GM12878 (cell line): ENCODE data around the gene CPNE4. TPM values are rescaled to one million over a fixed set of nuclear protein-coding genes. Genes with fewer than 3 reads are reported as not detected.

Experiments
- ATAC-seq: fragments of 200-7000 bp; cut with Tn5 transposase; 3 replicates; pipeline ENCODE4 v1.9.1; 2020; ENCODE audit warnings: mild to moderate bottlenecking, moderate library complexity
- BruUV-seq: library from RNA; stranded (reverse); fragments of 400-500 nt; replicated peaks from 2 replicates; lab custom pipeline; 2021; lab: Mats Ljungman, UMichigan
- CTCF ChIA-PET: fragments of 300-600 bp; sonication (Branson Sonifier 250); formaldehyde crosslinking; extraction: SDS; loops from one replicate; lab custom pipeline; 2021; ENCODE audit warnings: inconsistent platforms; lab: Yijun Ruan, JAX
- POLR2A ChIA-PET: fragments of 350-600 bp; formaldehyde crosslinking; extraction: SDS; loops from one replicate; lab custom pipeline; 2021; ENCODE audit warnings: inconsistent platforms; lab: Charles Lee
- RAD21 ChIA-PET: fragments of 300-600 bp; sonication (Branson Sonifier 250); formaldehyde crosslinking; loops from one replicate; lab custom pipeline; 2023; ENCODE audit warnings: antibody characterized with exemption; ENCODE audit not compliant: unreplicated experiment; lab: Charles Lee
- SMC1A ChIA-PET: fragments of 300-600 bp; sonication (Branson Sonifier 250); formaldehyde crosslinking; loops from one replicate; lab custom pipeline; 2023; ENCODE audit not compliant: unreplicated experiment, uncharacterized antibody; lab: Charles Lee
- DNase-seq: peaks from one replicate; pipeline ENCODE4 v3.0.0-alpha.2; 2011; ENCODE audit warnings: low read depth, low spot score
- FAIRE-seq: peaks from 3 replicates; lab custom pipeline; 2011; peaks lifted over from hg19 to GRCh38; lab: Jason Lieb, UNC
- H2AFZ ChIP-seq: 2 replicates; pipeline ENCODE4 v1.6.0; 2011; ENCODE audit warnings: low read depth, low read length, control low read depth; ENCODE audit not compliant: control insufficient read depth
- H3K27ac ChIP-seq: 2 replicates; pipeline ENCODE4 v1.5.1; 2011; ENCODE audit warnings: control low read depth; ENCODE audit not compliant: control insufficient read depth, insufficient read depth
- H3K27me3 ChIP-seq, 2 experiments: replicated peaks in 1 of 2; 2 replicates each; pipeline versions ENCODE4 v1.6.0 to v1.6.1; 2011; ENCODE audit warnings: low read length in 1 of 2; ENCODE audit not compliant: control insufficient read depth in 2 of 2, insufficient read depth in 2 of 2
- H3K36me3 ChIP-seq, 2 experiments: 2 replicates each; pipeline ENCODE4 v1.5.1; 2011; ENCODE audit warnings: low read length in 1 of 2; ENCODE audit not compliant: control insufficient read depth in 2 of 2, insufficient read depth in 2 of 2
- H3K4me1 ChIP-seq: 2 replicates; pipeline ENCODE4 v1.6.1; 2011; ENCODE audit warnings: mild to moderate bottlenecking, low read length, moderate library complexity, mixed read lengths; ENCODE audit not compliant: control insufficient read depth, insufficient read depth
- H3K4me2 ChIP-seq: 2 replicates; pipeline ENCODE4 v1.6.0; 2011; ENCODE audit warnings: control low read depth; ENCODE audit not compliant: control insufficient read depth, insufficient read depth
- H3K4me3 ChIP-seq: fragments of 200-600 bp; sonication (generic); 2 replicates; pipeline ENCODE4 v1.5.1; 2016
- H3K79me2 ChIP-seq: 2 replicates; pipeline ENCODE4 v1.6.0; 2011; ENCODE audit warnings: low read length; ENCODE audit not compliant: control insufficient read depth, insufficient read depth
- H3K9ac ChIP-seq: 2 replicates; pipeline ENCODE4 v1.8.0; 2011; ENCODE audit warnings: low read length, control low read depth, mixed read lengths; ENCODE audit not compliant: control insufficient read depth, insufficient read depth
- H3K9me3 ChIP-seq: replicated peaks from 3 replicates; pipeline ENCODE4 v1.5.1; 2011; ENCODE audit warnings: mild to moderate bottlenecking, low read length; ENCODE audit not compliant: control insufficient read depth, insufficient read depth
- H4K20me1 ChIP-seq: 2 replicates; pipeline ENCODE4 v1.6.0; 2011; ENCODE audit not compliant: control insufficient read depth, insufficient read depth
- CBFB ChIP-seq: IDR thresholded peaks from 2 replicates; pipeline ENCODE4 v1.6.1; 2016; ENCODE audit warnings: antibody characterized with exemption, low read depth
- CREM ChIP-seq: IDR thresholded peaks from 2 replicates; pipeline ENCODE4 v1.6.1; 2014; ENCODE audit warnings: antibody characterized with exemption, low read depth
- ETV6 ChIP-seq, 2 experiments: fragments of 450-650 bp in 1 of 2; IDR thresholded peaks in 1 of 2; conservative IDR thresholded peaks in 1 of 2; 2 replicates each; pipeline ENCODE4 v1.6.1; 2014; ENCODE audit warnings: antibody characterized with exemption in 1 of 2, borderline replicate concordance in 1 of 2, low read depth in 1 of 2, mild to moderate bottlenecking in 1 of 2, moderate library complexity in 1 of 2
- FOXM1 ChIP-seq: IDR thresholded peaks from 2 replicates; pipeline ENCODE4 v1.6.1; 2012; ENCODE audit warnings: low read depth, mild to moderate bottlenecking, inconsistent platforms, low read length, moderate library complexity
- HSF1 ChIP-seq: fragments of 150-350 bp; IDR thresholded peaks from 2 replicates; pipeline ENCODE4 v1.6.1; 2014; ENCODE audit warnings: mild to moderate bottlenecking, low read depth, low read length
- KDM1A ChIP-seq: fragments of 200-600 bp; sonication (generic); IDR thresholded peaks from 2 replicates; pipeline ENCODE4 v1.6.1; 2016; ENCODE audit warnings: borderline replicate concordance
- LARP7 ChIP-seq: fragments of 450-650 bp; IDR thresholded peaks from 2 replicates; pipeline ENCODE4 v1.6.1; 2017; ENCODE audit warnings: mild to moderate bottlenecking
- MYB ChIP-seq: fragments of 150-350 bp; IDR thresholded peaks from 2 replicates; pipeline ENCODE4 v1.6.1; 2014; ENCODE audit warnings: mild to moderate bottlenecking, low read depth, low read length, borderline replicate concordance
- NFIC ChIP-seq: IDR thresholded peaks from 2 replicates; pipeline ENCODE4 v1.6.1; 2012; ENCODE audit warnings: low read depth, mild to moderate bottlenecking, inconsistent platforms, low read length, moderate library complexity
- NR2C1 ChIP-seq: fragments of 450-650 bp; IDR thresholded peaks from 2 replicates; pipeline ENCODE4 v1.6.1; 2017; ENCODE audit warnings: antibody characterized with exemption, mild to moderate bottlenecking, moderate library complexity
- NR2F1 ChIP-seq: fragments of 450-650 bp; conservative IDR thresholded peaks from 2 replicates; pipeline ENCODE4 v1.6.1; 2017; ENCODE audit warnings: mild to moderate bottlenecking
- PAX5 ChIP-seq: IDR thresholded peaks from 2 replicates; pipeline ENCODE4 v1.6.1; 2011; ENCODE audit warnings: low read depth, low read length, borderline replicate concordance
- POU2F2 ChIP-seq: IDR thresholded peaks from 3 replicates; pipeline ENCODE4 v1.6.1; 2011; ENCODE audit warnings: low read depth, mild to moderate bottlenecking, low read length, borderline replicate concordance
- RELA ChIP-seq: fragments of 450-650 bp; IDR thresholded peaks from 2 replicates; pipeline ENCODE4 v1.8.0; 2014; ENCODE audit warnings: borderline replicate concordance; ENCODE audit not compliant: partially characterized antibody
- TAF1 ChIP-seq: IDR thresholded peaks from 2 replicates; pipeline ENCODE4 v1.6.1; 2011; ENCODE audit warnings: mild to moderate bottlenecking, low read depth, low read length, borderline replicate concordance
- TCF12 ChIP-seq: IDR thresholded peaks from 2 replicates; pipeline ENCODE4 v1.6.1; 2011; ENCODE audit warnings: low read depth, mild to moderate bottlenecking, low read length
- ZNF384 ChIP-seq: IDR thresholded peaks from 2 replicates; pipeline ENCODE4 v1.6.1; 2012; ENCODE audit warnings: low read depth, mild to moderate bottlenecking, low read length, improper control_type of control experiment, borderline replicate concordance
- ZZZ3 ChIP-seq: IDR thresholded peaks from 2 replicates; pipeline ENCODE4 v1.6.1; 2011; ENCODE audit warnings: low read depth; ENCODE audit not compliant: control insufficient read depth, insufficient read length
- WGBS: methylation state at CpG from one replicate; pipeline ENCODE4 v1.1.6; 2016; ENCODE audit warnings: low lambda C conversion rate; ENCODE audit not compliant: insufficient replicate concordance, insufficient coverage; ENCODE audit errors: missing lambda C conversion rate; 5-methylcytosine and 5-hydroxymethylcytosine counted together
- in situ Hi-C: fragments of 300-500 bp; cut with MboI; formaldehyde crosslinking; loops from 9 replicates; pipeline ENCODE4 v1.14.3; 2018; ENCODE audit warnings: mixed read lengths
- intact Hi-C: fragments of 100-400 bp; cut with micrococcal nuclease; formaldehyde crosslinking; loops from one replicate; pipeline ENCODE4 v1.14.2; 2022; ENCODE audit not compliant: unreplicated experiment
- polyA plus RNA-seq, 11 experiments: library from polyadenylated mRNA; depleted of rRNA in 4 of 11; unstranded in 6 of 11; stranded (reverse) in 5 of 11; fragments of >200 nt; fragmentation: Nextera tagmentation in 4 of 11; fragmentation: Illumina TruSeq in 1 of 11; extraction: Ambion mirVana in 4 of 11; extraction: Trizol in 1 of 11; gene quantifications; 1 replicate in 1 of 11; 2 replicates in 10 of 11; pipeline versions ENCODE4 v1.2.1 to v1.2.3, GENCODE V29; 2011 to 2016; ENCODE audit warnings: inconsistent platforms in 2 of 11, missing spikeins in 2 of 11, low read depth in 1 of 11
- total RNA-seq, 4 experiments: library from RNA; depleted of rRNA in 3 of 4; stranded (reverse); fragments of >200 nt in 3 of 4; fragmentation: Illumina TruSeq in 1 of 4; extraction: Trizol in 1 of 4; gene quantifications; 2 replicates each; pipeline versions ENCODE4 v1.2.1 to v1.2.3, GENCODE V29; 2013 to 2021
- TF ChIP-seq, protein P1 (sequence below): fragments of 450-650 bp; IDR thresholded peaks from 2 replicates; pipeline ENCODE4 v1.6.1; 2016; ENCODE audit warnings: mild to moderate bottlenecking

The CPNE4 gene
- total and polyA plus RNA-seq, 10 of the 15 experiments (the other 5 are each of a cell fraction or from before 2014, with no cell fraction given): 0.17 to 1.9 (median 0.48) TPM; not detected in 1

- H3K27ac ChIP-seq: no peak overlapping the region
- H3K27me3 ChIP-seq: no peaks in the 10 kb centered on the region
- ChIA-PET POLR2A (no interaction called here), CTCF (interaction anchor here (2.2 kb wide), 1 partner anchor 72 kb away, joined by 6 read pairs; no protein-coding TSS in a partner anchor), RAD21 (no interaction called here), SMC1A (interaction anchor here (1.0 kb wide), 1 partner anchor 13 kb away, joined by 3 read pairs; no protein-coding TSS in a partner anchor)
- intact Hi-C loops (no loop called here), in situ Hi-C loops (no loop called here)
- ATAC-seq (no peak), FAIRE-seq (no peak), DNase-seq (no peak)
- no peak overlapping the region for H3K4me3 ChIP-seq
- no peaks in the 10 kb centered on the region for H4K20me1 ChIP-seq
- no peaks in the 10 kb centered on the region for H3K79me2 ChIP-seq
- H3K4me1 ChIP-seq: no peaks in the 10 kb centered on the region
- 71% methylated on average over 5 of the region's 5 CpGs for WGBS
- no TSS peak for BruUV-seq
- TF ChIP-seq RELA: no peak
- TF ChIP-seq NR2F1: no peak
- TF ChIP-seq MYB: no peak
- no peak for TF ChIP-seq ZZZ3
- TF ChIP-seq FOXM1: no peak
- TF ChIP-seq CREM: no peak
- TF ChIP-seq CBFB: no peak
- no peak for TF ChIP-seq ZNF384
- TF ChIP-seq NFIC: no peak
- no peak for TF ChIP-seq ETV6 (conservative IDR thresholded peaks at IDR 0.05 in 1 of 2, IDR thresholded peaks at IDR 0.05 in 1 of 2; ENCODE audit: borderline replicate concordance in 1 of 2, low read depth in 1 of 2)
- TF ChIP-seq TAF1: no peak
- TF ChIP-seq LARP7: no peak
- TF ChIP-seq, protein P1, sequence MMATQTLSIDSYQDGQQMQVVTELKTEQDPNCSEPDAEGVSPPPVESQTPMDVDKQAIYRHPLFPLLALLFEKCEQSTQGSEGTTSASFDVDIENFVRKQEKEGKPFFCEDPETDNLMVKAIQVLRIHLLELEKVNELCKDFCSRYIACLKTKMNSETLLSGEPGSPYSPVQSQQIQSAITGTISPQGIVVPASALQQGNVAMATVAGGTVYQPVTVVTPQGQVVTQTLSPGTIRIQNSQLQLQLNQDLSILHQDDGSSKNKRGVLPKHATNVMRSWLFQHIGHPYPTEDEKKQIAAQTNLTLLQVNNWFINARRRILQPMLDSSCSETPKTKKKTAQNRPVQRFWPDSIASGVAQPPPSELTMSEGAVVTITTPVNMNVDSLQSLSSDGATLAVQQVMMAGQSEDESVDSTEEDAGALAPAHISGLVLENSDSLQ: no peak
- no peak for TF ChIP-seq PAX5
- no peak for TF ChIP-seq NR2C1
- no peak for TF ChIP-seq HSF1
- no peak for TF ChIP-seq POU2F2
- no peak for TF ChIP-seq TCF12
- no peak for TF ChIP-seq KDM1A
- no peaks in the 10 kb centered on the region for H3K36me3 ChIP-seq
- H2AFZ ChIP-seq: no peak overlapping the region
- H3K9me3 ChIP-seq: no peaks in the 10 kb centered on the region
- H3K4me2 ChIP-seq: no peak overlapping the region
- no peak overlapping the region for H3K9ac ChIP-seq
These were observed 311.5 kb downstream of the CPNE4 start for GRCh38 chr3:131723343-131723742.
